B cell (primary cell): ENCODE measurements around the gene KCNJ16. TPM values are rescaled to one million over a fixed set of nuclear protein-coding genes. Genes with fewer than 3 reads are reported as not detected.

Experiments
- ATAC-seq: fragments of 200-7000 bp; cut with Tn5 transposase; one replicate; pipeline ENCODE4 v1.10.0; 2021; ENCODE audit warnings: low read depth, mild to moderate bottlenecking, moderate number of reproducible peaks, moderate library complexity
- CTCF ChIA-PET: fragments of 350-600 bp; sonication (Branson Sonifier 250); formaldehyde crosslinking; loops from one replicate; lab custom pipeline; 2021; ENCODE audit warnings: antibody characterized with exemption, inconsistent platforms; lab: Charles Lee
- POLR2A ChIA-PET: fragments of 350-600 bp; sonication (Branson Sonifier 250); formaldehyde crosslinking; loops from one replicate; lab custom pipeline; 2021; ENCODE audit warnings: antibody characterized with exemption; lab: Charles Lee
- DNase-seq: peaks from one replicate; pipeline ENCODE4 v3.0.0; 2013
- H2AFZ ChIP-seq: 2 replicates; pipeline ENCODE4 v1.6.1; 2012; ENCODE audit warnings: mild to moderate bottlenecking, low read depth, low read length; ENCODE audit not compliant: insufficient read depth, poor library complexity, severe bottlenecking
- H3K27ac ChIP-seq, 2 donors: 1 replicate in 1 of 2; 2 replicates in 1 of 2; pipeline ENCODE4 v1.5.1; 2012 to 2013; ENCODE audit warnings: low read length in 2 of 2, mild to moderate bottlenecking in 2 of 2, moderate library complexity in 1 of 2
- H3K27me3 ChIP-seq, 4 experiments: fragments of 200-600 bp in 1 of 4; sonication (generic) in 1 of 4; replicated peaks in 1 of 4; 1 replicate in 2 of 4; 2 replicates in 2 of 4; pipeline versions ENCODE4 v1.6.1 to v1.7.0; 2013 to 2016; ENCODE audit warnings: low read length in 3 of 4, mild to moderate bottlenecking in 2 of 4, mixed read lengths in 1 of 4, moderate library complexity in 1 of 4; ENCODE audit not compliant: insufficient read depth in 4 of 4, control insufficient read depth in 3 of 4; ENCODE audit errors: control extremely low read depth in 1 of 4
- H3K36me3 ChIP-seq, 2 experiments: replicated peaks in 1 of 2; 1 replicate in 1 of 2; 2 replicates in 1 of 2; pipeline versions ENCODE4 v1.6.1 to v1.7.1; 2013; ENCODE audit warnings: low read length in 1 of 2; ENCODE audit not compliant: insufficient read depth in 2 of 2, control insufficient read depth in 1 of 2; ENCODE audit errors: control extremely low read depth in 1 of 2, extremely low read depth in 1 of 2
- H3K4me1 ChIP-seq, 2 donors: fragments of 200-600 bp in 1 of 2; sonication (generic) in 1 of 2; 1 replicate in 1 of 2; 2 replicates in 1 of 2; pipeline versions ENCODE4 v1.5.1 to v1.6.1; 2013 to 2017; ENCODE audit warnings: low read length in 2 of 2; ENCODE audit not compliant: control insufficient read depth in 2 of 2, insufficient read depth in 2 of 2
- H3K4me2 ChIP-seq: replicated peaks from 2 replicates; pipeline ENCODE3; 2012; ENCODE audit warnings: mild to moderate bottlenecking, low read depth, low read length; ENCODE audit not compliant: poor library complexity, severe bottlenecking
- H3K4me3 ChIP-seq, 5 experiments: fragments of 200-600 bp in 1 of 5; sonication (generic) in 1 of 5; 1 replicate in 3 of 5; 2 replicates in 2 of 5; pipeline versions ENCODE4 v1.5.1 to v1.7.0; 2011 to 2016; ENCODE audit warnings: low read length in 4 of 5, mild to moderate bottlenecking in 4 of 5, low read depth in 2 of 5, control low read depth in 1 of 5, moderate library complexity in 1 of 5; ENCODE audit not compliant: insufficient read depth in 1 of 5; ENCODE audit errors: control extremely low read depth in 1 of 5, extremely low read depth in 1 of 5
- H3K79me2 ChIP-seq: fragments of 200-600 bp; sonication (generic); one replicate; pipeline ENCODE4 v1.6.0; 2016; ENCODE audit warnings: low read length; ENCODE audit not compliant: control insufficient read depth, insufficient read depth
- H3K9ac ChIP-seq: fragments of 200-600 bp; sonication (generic); 2 replicates; pipeline ENCODE4 v1.6.1; 2017; ENCODE audit warnings: mild to moderate bottlenecking, low read length, moderate library complexity
- H3K9me3 ChIP-seq, 3 donors: one replicate each; pipeline versions ENCODE4 v1.6.1 to v1.7.1; 2013; ENCODE audit warnings: low read length in 2 of 3; ENCODE audit not compliant: control insufficient read depth in 2 of 3, insufficient read depth in 1 of 3; ENCODE audit errors: control extremely low read depth in 1 of 3
- H4K20me1 ChIP-seq: 2 replicates; pipeline ENCODE4 v1.6.0; 2012; ENCODE audit warnings: mild to moderate bottlenecking, low read length; ENCODE audit not compliant: insufficient read depth, control insufficient read depth, poor library complexity, severe bottlenecking
- H3K27ac Mint-ChIP-seq: one replicate; pipeline ENCODE4 v1.8.0; 2021; ENCODE audit warnings: mixed read lengths
- H3K27me3 Mint-ChIP-seq: one replicate; pipeline ENCODE4 v1.8.0; 2021; ENCODE audit warnings: mixed read lengths
- H3K4me1 Mint-ChIP-seq: one replicate; pipeline ENCODE4 v1.8.0; 2021; ENCODE audit warnings: mixed read lengths
- H3K4me3 Mint-ChIP-seq: one replicate; pipeline ENCODE4 v1.8.0; 2021; ENCODE audit warnings: mixed read lengths
- H3K9me3 Mint-ChIP-seq: one replicate; pipeline ENCODE4 v1.8.0; 2022; ENCODE audit warnings: mixed read lengths; ENCODE audit not compliant: insufficient read depth
- CTCF ChIP-seq: fragments of 200-600 bp; IDR thresholded peaks from one replicate; pipeline ENCODE4 v1.8.0; 2022; ENCODE audit warnings: antibody characterized with exemption, mild to moderate bottlenecking
- EZH2 ChIP-seq: IDR thresholded peaks from 2 replicates; pipeline ENCODE4 v1.6.1; 2012; ENCODE audit warnings: borderline replicate concordance, low read depth, mild to moderate bottlenecking, moderate library complexity, low read length; ENCODE audit not compliant: insufficient read depth, poor library complexity, severe bottlenecking
- WGBS: methylation state at CpG from one replicate; pipeline ENCODE4 v1.1.5; 2013; ENCODE audit warnings: missing lambda C conversion rate; ENCODE audit not compliant: insufficient coverage; 5-methylcytosine and 5-hydroxymethylcytosine counted together
- intact Hi-C: fragments of 100-400 bp; cut with micrococcal nuclease; formaldehyde crosslinking; loops from one replicate; pipeline ENCODE4 v1.10.0; 2022
- polyA plus RNA-seq: library from polyadenylated mRNA; depleted of rRNA; stranded (reverse); fragments of >200 nt; gene quantifications from 2 replicates; pipeline ENCODE4 v1.2.3, GENCODE V29; 2012
- total RNA-seq, 2 donors: library from RNA; stranded (reverse); fragments of 120-200 nt in 1 of 2; gene quantifications; 1 replicate in 1 of 2; 2 replicates in 1 of 2; pipeline versions ENCODE4 v1.2.3 to v1.2.4, GENCODE V29; 2013 to 2022

The KCNJ16 gene
- total and polyA plus RNA-seq, 2 donors (not counting 1 experiment from before 2014, with no cell fraction given): not detected

- Histone ChIP-seq H3K4me1 (no peaks in the 10 kb centered on the region), H3K36me3 (no peaks in the 10 kb centered on the region), H2AFZ (no peak overlapping the region), H4K20me1 (no peaks in the 10 kb centered on the region), H3K27ac (no peak overlapping the region), H3K4me2 (no peak overlapping the region), H3K27me3 (no peaks in the 10 kb centered on the region), H3K9me3 (no peaks in the 10 kb centered on the region), H3K4me3 (no peak overlapping the region), H3K9ac (no peak overlapping the region), H3K79me2 (no peaks in the 10 kb centered on the region)
- Mint-ChIP-seq H3K9me3 (no peaks in the 10 kb centered on the region), H3K27ac (no peak overlapping the region), H3K4me3 (no peak overlapping the region), H3K27me3 (peaks cover 8% of the 10 kb centered on the region), H3K4me1 (no peaks in the 10 kb centered on the region)
- TF ChIP-seq CTCF (no peak), EZH2 (no peak)
- ATAC-seq (no peak), DNase-seq (no peak)
- ChIA-PET POLR2A (no interaction called here), CTCF (no interaction called here)
- intact Hi-C loops: no loop called here
- 75% methylated on average over 2 of the region's 5 CpGs for WGBS
Observed at GRCh38 chr17:70181376-70181775, 106.4 kb downstream of the KCNJ16 start.

- WGBS: 100% methylated on average over 2 of the region's 3 CpGs
- Histone ChIP-seq H3K27ac (no peak overlapping the region), H2AFZ (no peak overlapping the region), H3K9ac (no peak overlapping the region), H4K20me1 (no peaks in the 10 kb centered on the region), H3K4me2 (no peak overlapping the region), H3K4me3 (no peak overlapping the region), H3K27me3 (no peaks in the 10 kb centered on the region), H3K4me1 (no peaks in the 10 kb centered on the region), H3K36me3 (no peaks in the 10 kb centered on the region), H3K79me2 (no peaks in the 10 kb centered on the region), H3K9me3 (no peaks in the 10 kb centered on the region)
- TF ChIP-seq EZH2 (no peak), CTCF (no peak)
- ATAC-seq: no peak
- Mint-ChIP-seq H3K4me1 (no peaks in the 10 kb centered on the region), H3K27me3 (peaks cover 8% of the 10 kb centered on the region), H3K4me3 (no peak overlapping the region), H3K9me3 (no peaks in the 10 kb centered on the region), H3K27ac (no peak overlapping the region)
- DNase-seq: no peak
- ChIA-PET POLR2A (no interaction called here), CTCF (no interaction called here)
- intact Hi-C loops: no loop called here
Observed at GRCh38 chr17:70181866-70182265, 106.8 kb downstream of the KCNJ16 start.
